SK-N-SH (cell line): ENCODE data around the gene DNAJC13. TPM values are rescaled to one million over a fixed set of nuclear protein-coding genes. Genes with fewer than 3 reads are reported as not detected.

Experiments
- CTCF ChIA-PET: fragments of 300-600, 350-600 bp; formaldehyde crosslinking; extraction: SDS; loops from one replicate; lab custom pipeline; 2021; lab: Yijun Ruan, JAX
- POLR2A ChIA-PET: fragments of 350-600 bp; sonication (Branson Sonifier 250); formaldehyde crosslinking; extraction: SDS; loops from one replicate; lab custom pipeline; 2020; ENCODE audit warnings: antibody characterized with exemption, inconsistent platforms; lab: Yijun Ruan, JAX
- DNase-seq: peaks from one replicate; pipeline ENCODE4 v3.0.0; 2012
- H2AFZ ChIP-seq: fragments of 200-600 bp; sonication (generic); 2 replicates; pipeline ENCODE4 v1.8.1; 2016; ENCODE audit warnings: antibody characterized with exemption, mild to moderate bottlenecking, low read depth
- H3F3A ChIP-seq: fragments of 200-600 bp; sonication (generic); replicated peaks from 2 replicates; pipeline ENCODE3; 2016; ENCODE audit warnings: antibody characterized with exemption, mild to moderate bottlenecking; ENCODE audit not compliant: insufficient read depth
- H3K27ac ChIP-seq, 2 experiments: fragments of 200-500 bp in 1 of 2; fragments of 200-600 bp in 1 of 2; sonication (Bioruptor generic) in 1 of 2; sonication (generic), shearing (Covaris generic) in 1 of 2; 2 replicates each; pipeline versions ENCODE4 v1.5.1 to v1.6.1; 2014 to 2016; ENCODE audit warnings: low read depth in 2 of 2, inconsistent platforms in 1 of 2, low read length in 1 of 2, mild to moderate bottlenecking in 1 of 2, mixed read lengths in 1 of 2
- H3K27me3 ChIP-seq: fragments of 200-600 bp; sonication (generic), shearing (Covaris generic); 2 replicates; pipeline ENCODE4 v1.6.1; 2016; ENCODE audit warnings: mixed run types; ENCODE audit not compliant: insufficient read depth
- H3K36me3 ChIP-seq, 2 experiments: fragments of 200-500 bp in 1 of 2; fragments of 200-600 bp in 1 of 2; sonication (Bioruptor generic) in 1 of 2; sonication (generic) in 1 of 2; replicated peaks in 1 of 2; 2 replicates each; pipeline versions ENCODE3 to v1.5.1; 2014 to 2016; ENCODE audit warnings: low read length in 1 of 2, mild to moderate bottlenecking in 1 of 2; ENCODE audit not compliant: insufficient read depth in 2 of 2, control insufficient read depth in 1 of 2
- H3K4me1 ChIP-seq, 2 experiments: fragments of 200-500 bp in 1 of 2; fragments of 200-600 bp in 1 of 2; sonication (Bioruptor generic) in 1 of 2; sonication (generic), shearing (Covaris generic) in 1 of 2; 2 replicates each; pipeline versions ENCODE4 v1.5.1 to v1.6.1; 2014 to 2016; ENCODE audit warnings: low read depth in 1 of 2, low read length in 1 of 2, mixed run types in 1 of 2; ENCODE audit not compliant: insufficient read depth in 2 of 2, control insufficient read depth in 1 of 2
- H3K4me2 ChIP-seq: fragments of 200-600 bp; sonication (generic), shearing (Covaris generic); 2 replicates; pipeline ENCODE4 v1.6.1; 2017; ENCODE audit warnings: mixed run types
- H3K4me3 ChIP-seq, 2 experiments: fragments of 200-500 bp in 1 of 2; fragments of 200-600 bp in 1 of 2; sonication (Bioruptor generic) in 1 of 2; sonication (generic), shearing (Covaris generic) in 1 of 2; 2 replicates each; pipeline versions ENCODE4 v1.5.1 to v1.8.1; 2014 to 2016; ENCODE audit warnings: low read depth in 2 of 2, inconsistent platforms in 1 of 2, low read length in 1 of 2, mild to moderate bottlenecking in 1 of 2, mixed read lengths in 1 of 2, moderate library complexity in 1 of 2
- H3K79me2 ChIP-seq: fragments of 200-600 bp; sonication (generic); 2 replicates; pipeline ENCODE4 v1.8.1; 2017; ENCODE audit warnings: mild to moderate bottlenecking; ENCODE audit not compliant: insufficient read depth
- H3K9ac ChIP-seq: fragments of 200-600 bp; sonication (generic); 2 replicates; pipeline ENCODE4 v1.6.1; 2017; ENCODE audit warnings: mixed run types
- H3K9me2 ChIP-seq: fragments of 200-600 bp; sonication (generic); 2 replicates; pipeline ENCODE4 v1.6.1; 2017; ENCODE audit warnings: mixed run types
- H3K9me3 ChIP-seq: fragments of 200-600 bp; sonication (generic); 2 replicates; pipeline ENCODE4 v1.6.1; 2017; ENCODE audit warnings: mixed run types, mild to moderate bottlenecking, moderate library complexity
- H4K20me1 ChIP-seq: fragments of 200-600 bp; sonication (generic); 2 replicates; pipeline ENCODE4 v1.6.1; 2017; ENCODE audit warnings: mild to moderate bottlenecking, mixed run types; ENCODE audit not compliant: insufficient read depth
- CHD2 ChIP-seq: fragments of 150-350 bp; IDR thresholded peaks from 2 replicates; pipeline ENCODE4 v1.6.1; 2018; ENCODE audit warnings: low read length; ENCODE audit not compliant: partially characterized antibody
- EP300 ChIP-seq, 2 experiments: IDR thresholded peaks; 2 replicates each; pipeline versions ENCODE4 v1.4.0 to v1.6.1; 2012; ENCODE audit warnings: borderline replicate concordance in 1 of 2, low read depth in 1 of 2, low read length in 1 of 2
- EZH2phosphoT487 ChIP-seq: fragments of 200-600 bp; sonication (generic); IDR thresholded peaks from 2 replicates; pipeline ENCODE4 v1.6.1; 2017; ENCODE audit warnings: low read depth, mixed run types, mild to moderate bottlenecking, antibody characterized with exemption, moderate library complexity, borderline replicate concordance
- GABPA ChIP-seq: IDR thresholded peaks from 2 replicates; pipeline ENCODE4 v1.4.0; 2012; ENCODE audit warnings: low read depth, mild to moderate bottlenecking
- MEF2A ChIP-seq: IDR thresholded peaks from 2 replicates; pipeline ENCODE4 v1.4.0; 2012; ENCODE audit warnings: low read depth, borderline replicate concordance
- TCF12 ChIP-seq: IDR thresholded peaks from 2 replicates; pipeline ENCODE4 v1.4.0; 2012
- USF2 ChIP-seq: fragments of 150-350 bp; IDR thresholded peaks from 2 replicates; pipeline ENCODE4 v1.6.1; 2017; ENCODE audit warnings: antibody characterized with exemption, low read length, low read depth, borderline replicate concordance
- YY1 ChIP-seq: IDR thresholded peaks from 2 replicates; pipeline ENCODE4 v1.4.0; 2012; ENCODE audit warnings: low read depth, mild to moderate bottlenecking
- ZBTB33 ChIP-seq: IDR thresholded peaks from 2 replicates; pipeline ENCODE4 v1.4.0; 2012; ENCODE audit warnings: low read depth, borderline replicate concordance
- WGBS: methylation state at CpG from one replicate; pipeline ENCODE4 v1.1.6; 2017; ENCODE audit warnings: low lambda C conversion rate; 5-methylcytosine and 5-hydroxymethylcytosine counted together
- polyA plus RNA-seq, 3 experiments: library from polyadenylated mRNA; depleted of rRNA; stranded (reverse); fragments of >200 nt; gene quantifications; 2 replicates each; pipeline ENCODE4 v1.2.3, GENCODE V29; 2012

DNAJC13 gene
- polyA plus RNA-seq, 1 of the 3 experiments (the other 2 are of a cell fraction), result 10.8 TPM

GRCh38 chr3:132459551-132459950, 42.2 kb downstream of the DNAJC13 start:
- H3K79me2 ChIP-seq, result no peaks in the 10 kb centered on the region; the same call in 1 of the 2 replicates
- H3F3A ChIP-seq, result peaks cover 15% of the 10 kb centered on the region
- no peak overlapping the region for H3K9ac ChIP-seq
- peaks cover 88% of the 10 kb centered on the region in 2 experiments for H3K36me3 ChIP-seq
- H2AFZ ChIP-seq, result no peak overlapping the region
- peaks cover 2 to 10% of the 10 kb centered on the region in 2 experiments; a peak in 2 of 4 replicates for H3K4me1 ChIP-seq
- no peak for DNase-seq
- H4K20me1 ChIP-seq, result 0 out of 2 replicates have a peak, but pooled peaks cover 3% of the 10 kb centered on the region
- no peaks in the 10 kb centered on the region for H3K9me3 ChIP-seq
- CTCF ChIA-PET, result no interaction called here
- no peaks in the 10 kb centered on the region for H3K9me2 ChIP-seq
- no peak overlapping the region for H3K27ac ChIP-seq
- H3K4me3 ChIP-seq, result no peak overlapping the region
- H3K27me3 ChIP-seq, result no peaks in the 10 kb centered on the region
- TF ChIP-seq TCF12 (no peak), USF2 (no peak), YY1 (no peak), EZH2phosphoT487 (no peak), GABPA (no peak), CHD2 (no peak), MEF2A (no peak), ZBTB33 (no peak)
- TF ChIP-seq, all 33 proteins: peak for 0
- WGBS, result 96% methylated on average over 3 of the region's 3 CpGs
- POLR2A ChIA-PET, result no interaction called here
- no peak overlapping the region for H3K4me2 ChIP-seq

- TF ChIP-seq EP300 (IDR thresholded peaks at IDR 0.05; ENCODE audit: borderline replicate concordance in 1 of 2, low read depth in 1 of 2, low read length in 1 of 2) (no peak), EZH2phosphoT487 (no peak), GABPA (no peak), CHD2 (no peak)
- ChIA-PET POLR2A (no interaction called here), CTCF (no interaction called here)
- no peaks in the 10 kb centered on the region for H3K9me3 ChIP-seq
- no peak overlapping the region for H2AFZ ChIP-seq
- H3K27me3 ChIP-seq, result no peaks in the 10 kb centered on the region
- H4K20me1 ChIP-seq, result 0 out of 2 replicates have a peak, but pooled peaks cover 3% of the 10 kb centered on the region
- H3K9me2 ChIP-seq, result no peaks in the 10 kb centered on the region
- WGBS, result 100% methylated on average over 5 of the region's 5 CpGs
- peaks cover 6 to 10% of the 10 kb centered on the region in 2 experiments; a peak in 2 of 4 replicates for H3K4me1 ChIP-seq
- no peak for DNase-seq
- peaks cover 15% of the 10 kb centered on the region for H3F3A ChIP-seq
- H3K36me3 ChIP-seq, result peaks cover 83 to 87% of the 10 kb centered on the region in 2 experiments
- no peak overlapping the region for H3K9ac ChIP-seq
- no peak overlapping the region for H3K4me2 ChIP-seq
- H3K79me2 ChIP-seq, result no peaks in the 10 kb centered on the region; the same call in 1 of the 2 replicates
- no peak overlapping the region for H3K27ac ChIP-seq
- no peak overlapping the region for H3K4me3 ChIP-seq
Measured at GRCh38 chr3:132461544-132461943, 44.2 kb downstream of the DNAJC13 start.
